HG03135 (cell line): ENCODE results near the gene SIPA1L3.

Experiments
- ATAC-seq: cut with Tn5 transposase; IDR thresholded peaks from one replicate; pipeline ENCODE4 v1.9.1; 2021; ENCODE audit warnings: mild to moderate bottlenecking, moderate library complexity; ENCODE audit not compliant: unreplicated experiment

Gene SIPA1L3

GRCh38 chr19:38034492-38034860, 127.5 kb downstream of the SIPA1L3 start:
- ATAC-seq, result peak; percentile 16

GRCh38 chr19:38035515-38036495, 128.8 kb downstream of the SIPA1L3 start:
- ATAC-seq, result no peak

- ATAC-seq, result no peak
Measured at GRCh38 chr19:38036707-38037611, 130.0 kb downstream of the SIPA1L3 start.

GRCh38 chr19:38039966-38040365, 133.0 kb downstream of the SIPA1L3 start:
- no peak for ATAC-seq

- ATAC-seq, result no peak
Measured at GRCh38 chr19:38042132-38042531, 135.1 kb downstream of the SIPA1L3 start.

- ATAC-seq, result no peak
Measured at GRCh38 chr19:38043649-38044144, 136.7 kb downstream of the SIPA1L3 start.

GRCh38 chr19:38044267-38045111, 137.5 kb downstream of the SIPA1L3 start:
- ATAC-seq, result no peak

GRCh38 chr19:38045554-38046253, 138.7 kb downstream of the SIPA1L3 start:
- no peak for ATAC-seq

- no peak for ATAC-seq
Measured at GRCh38 chr19:38046254-38047048, 139.4 kb downstream of the SIPA1L3 start.

GRCh38 chr19:38047049-38047438, 140.0 kb downstream of the SIPA1L3 start:
- ATAC-seq, result no peak

GRCh38 chr19:38047641-38048040, 140.6 kb downstream of the SIPA1L3 start:
- ATAC-seq, result no peak

- peak; percentile 55 for ATAC-seq
Measured at GRCh38 chr19:38049105-38049649, 142.2 kb downstream of the SIPA1L3 start.

- no peak for ATAC-seq
Measured at GRCh38 chr19:38055010-38055409, 148.0 kb downstream of the SIPA1L3 start.

GRCh38 chr19:38055655-38056521, 148.9 kb downstream of the SIPA1L3 start:
- no peak for ATAC-seq

GRCh38 chr19:38056646-38057045, 149.6 kb downstream of the SIPA1L3 start:
- ATAC-seq, result no peak

- ATAC-seq, result no peak
Measured at GRCh38 chr19:38057959-38058690, 151.1 kb downstream of the SIPA1L3 start.

- no peak for ATAC-seq
Measured at GRCh38 chr19:38059897-38060296, 152.9 kb downstream of the SIPA1L3 start.
